Measurements from ENCODE around the gene PRKCA. TPM values are rescaled to one million over a fixed set of nuclear protein-coding genes. Genes with fewer than 3 reads are reported as not detected.

PRKCA gene
- total and polyA plus RNA-seq, 2 of the 13 experiments (the other 11 are each of a cell fraction or from before 2014, with no cell fraction given): 18.5 to 21.5 TPM

DNA sequence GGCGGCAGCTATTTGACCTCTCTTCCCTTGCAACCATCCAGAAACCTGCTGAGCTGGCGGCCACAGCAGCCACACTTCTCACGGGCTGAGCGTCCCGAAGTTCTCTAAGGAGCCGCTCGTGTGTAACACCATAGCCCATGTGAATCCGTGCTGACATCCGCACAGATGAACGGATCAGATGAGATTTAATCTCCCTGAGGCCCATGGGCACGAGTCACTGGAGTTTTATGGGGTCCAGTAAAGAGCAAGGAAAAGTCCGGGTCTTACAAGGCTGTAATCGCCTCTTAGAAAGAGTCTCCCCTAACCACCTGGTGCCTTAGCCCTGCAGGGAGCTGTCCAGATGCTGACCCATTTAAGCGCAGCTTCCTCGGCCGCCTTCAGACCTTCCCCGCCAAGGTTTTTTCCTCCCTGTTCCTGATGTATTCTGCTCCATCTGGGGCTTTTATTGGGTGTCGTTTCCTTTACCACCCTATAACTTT, 527.0 kb downstream of the PRKCA start (continued):
- TF ChIP-seq, protein P1, sequence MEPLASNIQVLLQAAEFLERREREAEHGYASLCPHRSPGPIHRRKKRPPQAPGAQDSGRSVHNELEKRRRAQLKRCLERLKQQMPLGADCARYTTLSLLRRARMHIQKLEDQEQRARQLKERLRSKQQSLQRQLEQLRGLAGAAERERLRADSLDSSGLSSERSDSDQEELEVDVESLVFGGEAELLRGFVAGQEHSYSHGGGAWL (CRISPR knock-in tag; IDR thresholded peaks at IDR 0.05): 0 out of 2 replicates have a peak, but pooled peaks have one; percentile 30
- TF ChIP-seq, protein P2, sequence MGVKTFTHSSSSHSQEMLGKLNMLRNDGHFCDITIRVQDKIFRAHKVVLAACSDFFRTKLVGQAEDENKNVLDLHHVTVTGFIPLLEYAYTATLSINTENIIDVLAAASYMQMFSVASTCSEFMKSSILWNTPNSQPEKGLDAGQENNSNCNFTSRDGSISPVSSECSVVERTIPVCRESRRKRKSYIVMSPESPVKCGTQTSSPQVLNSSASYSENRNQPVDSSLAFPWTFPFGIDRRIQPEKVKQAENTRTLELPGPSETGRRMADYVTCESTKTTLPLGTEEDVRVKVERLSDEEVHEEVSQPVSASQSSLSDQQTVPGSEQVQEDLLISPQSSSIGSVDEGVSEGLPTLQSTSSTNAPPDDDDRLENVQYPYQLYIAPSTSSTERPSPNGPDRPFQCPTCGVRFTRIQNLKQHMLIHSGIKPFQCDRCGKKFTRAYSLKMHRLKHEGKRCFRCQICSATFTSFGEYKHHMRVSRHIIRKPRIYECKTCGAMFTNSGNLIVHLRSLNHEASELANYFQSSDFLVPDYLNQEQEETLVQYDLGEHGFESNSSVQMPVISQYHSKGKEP (CRISPR knock-in tag; IDR thresholded peaks at IDR 0.05): 0 out of 2 replicates have a peak, but pooled peaks have one; percentile 51
- no peak for TF ChIP-seq PHB2 (IDR thresholded peaks at IDR 0.05; ENCODE audit: partially characterized antibody)
- TF ChIP-seq DNMT3B (CRISPR knock-in tag; conservative IDR thresholded peaks at IDR 0.05): no peak
- TF ChIP-seq, protein P3, sequence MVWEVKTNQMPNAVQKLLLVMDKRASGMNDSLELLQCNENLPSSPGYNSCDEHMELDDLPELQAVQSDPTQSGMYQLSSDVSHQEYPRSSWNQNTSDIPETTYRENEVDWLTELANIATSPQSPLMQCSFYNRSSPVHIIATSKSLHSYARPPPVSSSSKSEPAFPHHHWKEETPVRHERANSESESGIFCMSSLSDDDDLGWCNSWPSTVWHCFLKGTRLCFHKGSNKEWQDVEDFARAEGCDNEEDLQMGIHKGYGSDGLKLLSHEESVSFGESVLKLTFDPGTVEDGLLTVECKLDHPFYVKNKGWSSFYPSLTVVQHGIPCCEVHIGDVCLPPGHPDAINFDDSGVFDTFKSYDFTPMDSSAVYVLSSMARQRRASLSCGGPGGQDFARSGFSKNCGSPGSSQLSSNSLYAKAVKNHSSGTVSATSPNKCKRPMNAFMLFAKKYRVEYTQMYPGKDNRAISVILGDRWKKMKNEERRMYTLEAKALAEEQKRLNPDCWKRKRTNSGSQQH (CRISPR knock-in tag; IDR thresholded peaks at IDR 0.05; ENCODE audit: low read depth): peak; percentile 84; the same call in 1 of the 2 replicates
- 0 out of 2 replicates have a peak, but pooled peaks have one; percentile 40 for TF ChIP-seq ZNF709 (CRISPR knock-in tag; IDR thresholded peaks at IDR 0.05)
- TF ChIP-seq, protein P4, sequence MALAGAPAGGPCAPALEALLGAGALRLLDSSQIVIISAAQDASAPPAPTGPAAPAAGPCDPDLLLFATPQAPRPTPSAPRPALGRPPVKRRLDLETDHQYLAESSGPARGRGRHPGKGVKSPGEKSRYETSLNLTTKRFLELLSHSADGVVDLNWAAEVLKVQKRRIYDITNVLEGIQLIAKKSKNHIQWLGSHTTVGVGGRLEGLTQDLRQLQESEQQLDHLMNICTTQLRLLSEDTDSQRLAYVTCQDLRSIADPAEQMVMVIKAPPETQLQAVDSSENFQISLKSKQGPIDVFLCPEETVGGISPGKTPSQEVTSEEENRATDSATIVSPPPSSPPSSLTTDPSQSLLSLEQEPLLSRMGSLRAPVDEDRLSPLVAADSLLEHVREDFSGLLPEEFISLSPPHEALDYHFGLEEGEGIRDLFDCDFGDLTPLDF (CRISPR knock-in tag; IDR thresholded peaks at IDR 0.05): 0 out of 2 replicates have a peak, but pooled peaks have one; percentile 46
- no peak for TF ChIP-seq TMF1 (CRISPR knock-in tag; IDR thresholded peaks at IDR 0.05; ENCODE audit: low read depth)
- TF ChIP-seq ZNF510 (CRISPR knock-in tag; IDR thresholded peaks at IDR 0.05; ENCODE audit: low read depth): no peak
- peak in 1 of 2 experiments; percentile 82; a peak in 2 of 4 replicates for TF ChIP-seq KLF16 (CRISPR knock-in tag; IDR thresholded peaks at IDR 0.05)
- TF ChIP-seq, protein P5, sequence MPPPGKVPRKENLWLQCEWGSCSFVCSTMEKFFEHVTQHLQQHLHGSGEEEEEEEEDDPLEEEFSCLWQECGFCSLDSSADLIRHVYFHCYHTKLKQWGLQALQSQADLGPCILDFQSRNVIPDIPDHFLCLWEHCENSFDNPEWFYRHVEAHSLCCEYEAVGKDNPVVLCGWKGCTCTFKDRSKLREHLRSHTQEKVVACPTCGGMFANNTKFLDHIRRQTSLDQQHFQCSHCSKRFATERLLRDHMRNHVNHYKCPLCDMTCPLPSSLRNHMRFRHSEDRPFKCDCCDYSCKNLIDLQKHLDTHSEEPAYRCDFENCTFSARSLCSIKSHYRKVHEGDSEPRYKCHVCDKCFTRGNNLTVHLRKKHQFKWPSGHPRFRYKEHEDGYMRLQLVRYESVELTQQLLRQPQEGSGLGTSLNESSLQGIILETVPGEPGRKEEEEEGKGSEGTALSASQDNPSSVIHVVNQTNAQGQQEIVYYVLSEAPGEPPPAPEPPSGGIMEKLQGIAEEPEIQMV (CRISPR knock-in tag; IDR thresholded peaks at IDR 0.05; ENCODE audit: low read depth): no peak
- TF ChIP-seq ZFX (CRISPR knock-in tag; IDR thresholded peaks at IDR 0.05; ENCODE audit: low read depth): no peak
- TF ChIP-seq MIER3 (CRISPR knock-in tag; IDR thresholded peaks at IDR 0.05; ENCODE audit: borderline replicate concordance): 0 out of 2 replicates have a peak, but pooled peaks have one; percentile 27
- TF ChIP-seq SIN3B (IDR thresholded peaks at IDR 0.05; ENCODE audit: low read length): no peak
- peak; percentile 52; the same call in 1 of the 2 replicates for TF ChIP-seq ZNF264 (CRISPR knock-in tag; IDR thresholded peaks at IDR 0.05)
- no peak for TF ChIP-seq RAD21 (CRISPR knock-in tag; IDR thresholded peaks at IDR 0.05)
- 0 out of 2 replicates have a peak, but pooled peaks have one; percentile 69 for TF ChIP-seq BRCA1 (CRISPR knock-in tag; IDR thresholded peaks at IDR 0.05)
- peak; percentile 31; the same call in 1 of the 2 replicates for TF ChIP-seq BORCS8-MEF2B (CRISPR knock-in tag; IDR thresholded peaks at IDR 0.05)
- no peak for TF ChIP-seq ZNF367 (CRISPR knock-in tag; IDR thresholded peaks at IDR 0.05; ENCODE audit: borderline replicate concordance)
- TF ChIP-seq, protein P6, sequence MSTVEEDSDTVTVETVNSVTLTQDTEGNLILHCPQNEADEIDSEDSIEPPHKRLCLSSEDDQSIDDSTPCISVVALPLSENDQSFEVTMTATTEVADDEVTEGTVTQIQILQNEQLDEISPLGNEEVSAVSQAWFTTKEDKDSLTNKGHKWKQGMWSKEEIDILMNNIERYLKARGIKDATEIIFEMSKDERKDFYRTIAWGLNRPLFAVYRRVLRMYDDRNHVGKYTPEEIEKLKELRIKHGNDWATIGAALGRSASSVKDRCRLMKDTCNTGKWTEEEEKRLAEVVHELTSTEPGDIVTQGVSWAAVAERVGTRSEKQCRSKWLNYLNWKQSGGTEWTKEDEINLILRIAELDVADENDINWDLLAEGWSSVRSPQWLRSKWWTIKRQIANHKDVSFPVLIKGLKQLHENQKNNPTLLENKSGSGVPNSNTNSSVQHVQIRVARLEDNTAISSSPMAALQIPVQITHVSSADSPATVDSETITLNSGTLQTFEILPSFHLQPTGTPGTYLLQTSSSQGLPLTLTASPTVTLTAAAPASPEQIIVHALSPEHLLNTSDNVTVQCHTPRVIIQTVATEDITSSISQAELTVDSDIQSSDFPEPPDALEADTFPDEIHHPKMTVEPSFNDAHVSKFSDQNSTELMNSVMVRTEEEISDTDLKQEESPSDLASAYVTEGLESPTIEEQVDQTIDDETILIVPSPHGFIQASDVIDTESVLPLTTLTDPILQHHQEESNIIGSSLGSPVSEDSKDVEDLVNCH (CRISPR knock-in tag; IDR thresholded peaks at IDR 0.05): no peak
- no peak; the same call in 1 of the 2 replicates for TF ChIP-seq GLI4 (CRISPR knock-in tag; IDR thresholded peaks at IDR 0.05; ENCODE audit: borderline replicate concordance)
- 0 out of 2 replicates have a peak, but pooled peaks have one; percentile 43 for TF ChIP-seq ZFP90 (CRISPR knock-in tag; IDR thresholded peaks at IDR 0.05; ENCODE audit: borderline replicate concordance)

All from HepG2 (cell line).